Mesenteric fat pad (tissue), 1 donor: Measurements from ENCODE around the gene CDSN. TPM values are rescaled to one million over a fixed set of nuclear protein-coding genes. Genes with fewer than 3 reads are reported as not detected.
"Not testable (repeated sequence)": the region's sequence is repeated elsewhere in the genome, so short reads cannot be mapped to it uniquely, and the experiment has no call there.

Experiments
- DNase-seq: peaks from one replicate; pipeline ENCODE4 v3.0.0-alpha.2; 2020; ENCODE audit warnings: low spot score
- long read RNA-seq: library from polyadenylated mRNA; unstranded; transcript quantifications from one replicate; pipeline ENCODE4 v2.0.0, GENCODE V29; 2020
- total RNA-seq: library from RNA; stranded (reverse); fragmentation: NEBNext Ultra II Directional; extraction: Animal tissue kit (Norgen Biotek cat#: 25700); gene quantifications from one replicate; pipeline ENCODE4 v1.2.1, GENCODE V29; 2021
- donor health status: DM: yes; HTN: yes; CAD: no.

Gene CDSN, protein sequence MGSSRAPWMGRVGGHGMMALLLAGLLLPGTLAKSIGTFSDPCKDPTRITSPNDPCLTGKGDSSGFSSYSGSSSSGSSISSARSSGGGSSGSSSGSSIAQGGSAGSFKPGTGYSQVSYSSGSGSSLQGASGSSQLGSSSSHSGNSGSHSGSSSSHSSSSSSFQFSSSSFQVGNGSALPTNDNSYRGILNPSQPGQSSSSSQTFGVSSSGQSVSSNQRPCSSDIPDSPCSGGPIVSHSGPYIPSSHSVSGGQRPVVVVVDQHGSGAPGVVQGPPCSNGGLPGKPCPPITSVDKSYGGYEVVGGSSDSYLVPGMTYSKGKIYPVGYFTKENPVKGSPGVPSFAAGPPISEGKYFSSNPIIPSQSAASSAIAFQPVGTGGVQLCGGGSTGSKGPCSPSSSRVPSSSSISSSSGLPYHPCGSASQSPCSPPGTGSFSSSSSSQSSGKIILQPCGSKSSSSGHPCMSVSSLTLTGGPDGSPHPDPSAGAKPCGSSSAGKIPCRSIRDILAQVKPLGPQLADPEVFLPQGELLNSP
- total RNA-seq: not detected
- long read RNA-seq: 0 reads

DNA sequence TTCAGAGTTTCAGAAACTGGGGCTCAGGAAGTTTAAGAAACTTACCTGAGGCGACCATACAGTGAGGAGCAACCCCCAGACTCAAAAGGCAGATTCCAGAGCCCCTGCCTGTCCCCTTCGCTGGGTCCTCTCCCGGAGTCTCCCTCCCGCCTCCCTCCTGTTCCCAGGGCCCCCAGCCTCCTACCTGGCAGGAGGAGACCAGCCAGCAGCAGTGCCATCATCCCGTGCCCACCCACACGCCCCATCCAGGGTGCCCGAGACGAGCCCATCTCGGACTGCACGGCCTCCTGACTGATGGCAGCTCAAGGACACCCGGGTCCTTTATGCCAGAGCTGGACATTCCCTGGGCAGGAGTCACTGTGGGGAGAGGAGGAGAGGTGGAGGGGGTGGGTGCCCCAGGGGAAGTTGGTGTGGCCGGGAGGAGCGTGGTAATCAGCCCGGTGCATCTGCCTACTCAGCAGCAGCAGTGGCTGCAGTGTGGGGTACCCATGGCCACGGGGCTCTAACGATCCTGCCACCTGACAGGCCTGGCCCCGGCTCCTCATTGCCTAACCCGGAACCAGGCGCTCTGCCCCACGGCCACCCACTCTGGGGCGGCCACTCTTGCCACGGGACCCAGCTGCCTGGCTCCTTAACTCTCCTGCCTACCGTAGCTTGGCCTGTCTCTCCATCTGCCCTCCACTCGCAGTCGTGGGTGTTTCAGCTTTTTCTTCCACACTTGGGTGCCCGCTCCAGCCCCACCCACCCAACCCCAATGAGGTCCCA lies at the start of gene CDSN:
Gene CDSN (minus strand): TSS at position 296 of the 765 bp plus-strand sequence. CDS start 27 bp downstream, at position 269.
- no peak for DNase-seq

DNA sequence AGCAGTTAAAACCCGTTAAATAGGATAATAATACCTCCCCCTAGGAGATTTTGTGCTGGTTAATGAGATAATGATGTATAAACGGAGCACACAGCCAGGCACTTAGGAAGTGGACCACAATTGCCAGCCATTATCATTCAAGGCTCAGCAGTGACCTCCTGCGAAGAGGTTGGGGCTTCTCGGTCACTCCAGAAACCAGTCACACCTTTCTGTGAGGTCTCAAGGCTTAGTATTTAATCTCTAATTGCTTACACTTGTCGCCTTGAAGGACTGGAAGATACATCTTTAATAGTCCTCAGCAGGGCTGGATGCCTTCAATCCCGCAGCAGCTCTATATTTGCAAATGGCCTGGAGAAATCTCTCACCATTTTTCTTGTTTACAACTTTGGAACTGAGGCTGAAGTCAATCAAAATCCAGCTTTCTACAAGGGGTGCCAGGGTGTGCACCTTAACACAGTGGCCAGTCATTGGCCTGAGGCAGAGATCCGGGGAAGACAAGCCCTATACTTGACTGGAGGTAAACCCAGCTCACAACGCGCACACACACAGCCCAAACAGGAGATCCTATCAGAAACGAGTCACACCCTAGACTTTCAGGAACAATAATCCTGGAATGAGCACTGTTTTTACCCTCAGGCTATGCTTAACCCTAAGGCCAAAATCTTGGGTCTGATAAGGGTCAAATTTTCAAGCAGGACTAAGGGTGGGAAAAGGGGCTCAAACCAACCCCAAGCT lies 49.0 kb upstream of the CDSN start:
- no peak for DNase-seq

DNA sequence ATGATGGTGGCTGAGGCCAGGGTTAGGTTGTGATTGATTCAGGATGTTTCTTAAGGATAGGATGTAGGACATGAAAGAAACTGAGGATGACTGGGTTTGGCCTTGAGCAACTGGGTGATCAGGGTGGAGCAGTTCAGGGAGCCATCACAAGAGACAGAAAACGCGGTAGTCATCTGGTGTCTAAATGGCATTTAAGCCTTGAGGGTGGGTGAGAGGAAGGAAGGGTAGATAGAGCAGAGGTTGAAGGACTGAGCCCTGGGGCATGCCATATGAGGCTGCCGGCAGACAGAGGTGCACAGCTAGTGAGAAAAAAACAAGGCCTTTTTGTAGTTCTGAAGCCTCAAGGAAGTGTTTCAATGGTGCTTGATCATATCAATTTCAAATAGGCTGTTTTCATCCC lies 48.4 kb upstream of the CDSN start:
- DNase-seq: no peak

DNA sequence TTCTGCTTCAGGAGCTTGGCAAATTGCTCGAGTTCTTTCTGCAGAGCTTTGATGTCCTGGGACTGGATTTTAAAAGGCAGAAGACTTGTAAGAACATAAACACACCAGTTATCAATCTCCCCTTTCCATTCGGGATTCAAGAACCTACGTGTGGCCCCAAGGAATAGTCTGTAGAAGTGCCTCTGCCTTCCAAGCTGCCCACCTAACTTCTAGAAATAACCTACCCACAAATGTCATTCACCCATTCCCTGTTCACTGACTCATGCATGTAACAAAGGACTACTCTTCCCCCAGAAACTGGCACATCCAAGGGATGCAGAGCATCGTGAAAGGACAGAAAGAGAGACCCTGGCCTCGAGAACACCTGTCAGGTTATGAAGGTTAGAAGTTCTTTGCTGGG lies 45.7 kb upstream of the CDSN start:
- no peak for DNase-seq

DNA sequence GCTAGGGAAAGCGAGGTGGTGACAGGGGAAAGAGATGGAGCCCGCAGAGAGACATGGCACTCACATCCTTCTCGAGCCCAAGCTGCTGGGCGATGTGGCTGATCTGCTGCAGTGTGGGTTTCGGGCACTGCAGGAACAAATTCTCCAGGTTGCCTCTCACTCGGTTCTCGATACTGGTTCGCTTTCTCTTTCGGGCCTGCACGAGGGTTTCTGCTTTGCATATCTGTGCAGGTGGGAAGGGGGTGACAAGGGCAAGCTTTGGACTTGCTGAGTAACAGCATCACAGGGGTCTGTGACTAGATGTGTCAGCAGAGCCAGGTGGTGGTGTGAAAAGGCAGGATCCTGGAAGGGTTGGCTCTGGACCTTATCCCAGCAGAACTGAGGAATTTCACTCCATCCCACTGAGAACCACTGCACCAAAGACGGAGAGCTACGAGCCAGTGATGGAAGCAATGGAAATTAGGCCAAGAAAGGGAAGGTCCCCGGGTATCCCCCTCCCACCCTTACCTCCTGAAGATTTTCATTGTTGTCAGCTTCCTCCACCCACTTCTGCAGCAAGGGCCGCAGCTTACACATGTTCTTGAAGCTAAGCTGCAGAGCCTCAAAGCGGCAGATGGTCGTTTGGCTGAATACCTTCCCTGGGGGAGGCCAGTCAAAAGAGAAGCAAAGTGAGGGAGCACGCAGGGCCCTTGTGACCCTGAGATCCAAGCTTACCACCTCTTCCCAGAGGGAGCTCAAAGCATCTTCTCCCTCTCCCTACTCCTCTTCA lies 45.0 kb upstream of the CDSN start:
- not testable (repeated sequence) for DNase-seq

DNA sequence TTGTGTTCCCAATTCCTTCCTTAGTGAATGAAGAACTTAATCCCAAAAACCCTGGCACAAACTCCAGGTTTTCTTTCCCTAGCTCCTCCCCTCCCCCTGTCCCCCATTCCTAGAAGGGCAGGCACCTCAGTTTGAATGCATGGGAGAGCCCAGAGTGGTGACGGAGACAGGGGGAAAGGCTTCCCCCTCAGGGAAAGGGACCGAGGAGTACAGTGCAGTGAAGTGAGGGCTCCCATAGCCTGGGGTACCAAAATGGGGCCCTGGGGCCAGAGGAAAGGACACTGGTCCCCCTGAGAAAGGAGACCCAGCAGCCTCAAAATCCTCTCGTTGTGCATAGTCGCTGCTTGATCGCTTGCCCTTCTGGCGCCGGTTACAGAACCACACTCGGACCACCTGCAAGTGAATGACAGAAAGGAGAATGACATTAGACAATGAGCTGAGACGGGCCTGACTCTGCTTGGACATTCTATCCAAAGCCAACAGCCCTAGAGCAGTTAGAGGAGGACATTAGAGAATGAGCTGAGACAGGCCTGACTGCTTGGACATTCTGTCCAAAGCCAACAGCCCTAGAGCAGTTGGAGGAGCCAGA lies 44.3 kb upstream of the CDSN start:
- not testable (repeated sequence) for DNase-seq

DNA sequence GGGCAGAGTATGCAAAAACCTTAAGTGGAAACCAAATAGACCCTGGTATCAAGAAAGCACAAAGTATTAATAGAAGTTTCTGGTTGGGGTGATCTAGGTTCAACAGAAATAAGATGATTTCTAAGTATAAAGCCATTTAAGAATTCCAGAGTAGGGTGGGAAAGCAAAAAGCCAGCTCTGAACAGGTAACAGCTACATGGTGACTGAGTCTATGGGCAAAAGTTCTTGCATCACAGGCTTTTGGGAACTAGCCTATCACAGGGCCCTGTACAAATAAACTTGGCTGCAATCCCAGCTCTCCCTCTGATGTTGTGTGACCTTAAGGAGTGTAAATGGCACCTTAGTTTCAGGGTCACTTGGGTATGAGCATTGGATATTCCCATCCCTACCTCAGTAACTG lies 43.7 kb upstream of the CDSN start:
- DNase-seq: no peak

DNA sequence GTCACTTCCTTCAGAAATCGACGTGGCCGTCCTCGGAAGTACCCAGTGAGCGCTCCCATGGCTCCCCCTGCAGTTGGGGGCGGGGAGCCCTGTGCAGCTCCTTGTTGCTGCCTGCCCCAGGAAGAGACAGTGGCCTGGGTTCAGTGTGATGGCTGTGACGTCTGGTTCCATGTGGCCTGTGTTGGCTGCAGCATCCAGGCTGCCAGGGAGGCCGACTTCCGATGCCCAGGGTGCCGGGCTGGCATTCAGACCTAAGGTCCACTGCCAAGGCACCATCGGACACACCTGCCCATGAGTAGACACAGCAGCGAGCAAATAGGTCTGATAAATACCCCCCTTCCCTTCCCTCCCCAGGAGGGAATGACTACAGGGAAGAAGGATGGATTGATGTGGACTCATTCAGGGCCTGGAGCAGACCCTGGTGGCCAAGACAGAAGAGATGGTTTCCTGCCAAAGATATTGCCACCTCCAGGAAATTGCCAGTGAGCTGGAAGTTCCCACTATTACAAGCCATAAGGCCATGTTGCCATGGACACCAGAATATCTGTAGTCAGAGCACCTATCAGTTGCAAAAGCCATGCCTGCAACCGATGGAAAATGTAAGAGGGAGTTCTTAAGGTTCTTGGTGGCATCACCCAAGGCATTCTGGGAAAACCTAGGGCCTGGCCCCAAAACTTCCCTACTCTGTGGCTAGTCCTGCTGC lies 42.4 kb upstream of the CDSN start:
- no peak for DNase-seq

DNA sequence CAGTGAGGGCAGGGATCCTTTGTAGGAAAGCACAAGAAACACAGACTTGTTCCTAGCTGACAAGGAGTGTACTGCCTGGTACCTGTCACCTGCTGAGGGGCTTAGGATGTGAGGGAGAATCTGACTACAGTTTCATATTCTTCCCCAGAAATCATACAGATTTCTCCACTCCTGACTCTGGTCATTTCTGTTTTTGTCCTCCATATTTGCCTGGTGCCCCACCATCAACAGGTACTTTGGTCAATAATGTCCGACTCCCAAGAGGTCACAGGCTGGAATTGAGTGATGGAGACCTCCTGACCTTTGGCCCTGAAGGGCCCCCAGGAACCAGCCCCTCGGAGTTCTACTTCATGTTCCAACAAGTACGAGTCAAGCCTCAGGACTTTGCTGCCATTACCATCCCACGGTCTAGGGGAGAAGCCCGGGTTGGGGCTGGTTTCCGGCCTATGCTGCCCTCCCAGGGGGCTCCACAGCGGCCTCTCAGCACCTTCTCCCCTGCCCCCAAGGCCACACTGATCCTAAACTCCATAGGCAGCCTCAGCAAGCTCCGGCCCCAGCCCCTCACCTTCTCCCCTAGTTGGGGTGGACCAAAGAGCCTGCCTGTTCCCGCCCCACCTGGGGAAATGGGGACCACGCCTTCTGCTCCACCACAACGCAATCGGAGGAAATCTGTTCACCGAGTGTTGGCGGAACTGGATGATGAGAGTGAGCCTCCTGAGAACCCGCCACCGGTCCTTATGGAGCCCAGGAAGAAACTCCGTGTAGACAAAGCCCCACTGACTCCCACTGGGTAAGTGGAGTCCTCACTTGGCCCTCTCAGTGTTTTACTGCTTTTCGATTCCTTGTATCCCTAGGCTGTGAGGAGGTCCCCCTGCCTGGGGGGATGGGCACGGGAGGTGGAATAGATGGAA lies 41.2 kb upstream of the CDSN start:
- no peak for DNase-seq

DNA sequence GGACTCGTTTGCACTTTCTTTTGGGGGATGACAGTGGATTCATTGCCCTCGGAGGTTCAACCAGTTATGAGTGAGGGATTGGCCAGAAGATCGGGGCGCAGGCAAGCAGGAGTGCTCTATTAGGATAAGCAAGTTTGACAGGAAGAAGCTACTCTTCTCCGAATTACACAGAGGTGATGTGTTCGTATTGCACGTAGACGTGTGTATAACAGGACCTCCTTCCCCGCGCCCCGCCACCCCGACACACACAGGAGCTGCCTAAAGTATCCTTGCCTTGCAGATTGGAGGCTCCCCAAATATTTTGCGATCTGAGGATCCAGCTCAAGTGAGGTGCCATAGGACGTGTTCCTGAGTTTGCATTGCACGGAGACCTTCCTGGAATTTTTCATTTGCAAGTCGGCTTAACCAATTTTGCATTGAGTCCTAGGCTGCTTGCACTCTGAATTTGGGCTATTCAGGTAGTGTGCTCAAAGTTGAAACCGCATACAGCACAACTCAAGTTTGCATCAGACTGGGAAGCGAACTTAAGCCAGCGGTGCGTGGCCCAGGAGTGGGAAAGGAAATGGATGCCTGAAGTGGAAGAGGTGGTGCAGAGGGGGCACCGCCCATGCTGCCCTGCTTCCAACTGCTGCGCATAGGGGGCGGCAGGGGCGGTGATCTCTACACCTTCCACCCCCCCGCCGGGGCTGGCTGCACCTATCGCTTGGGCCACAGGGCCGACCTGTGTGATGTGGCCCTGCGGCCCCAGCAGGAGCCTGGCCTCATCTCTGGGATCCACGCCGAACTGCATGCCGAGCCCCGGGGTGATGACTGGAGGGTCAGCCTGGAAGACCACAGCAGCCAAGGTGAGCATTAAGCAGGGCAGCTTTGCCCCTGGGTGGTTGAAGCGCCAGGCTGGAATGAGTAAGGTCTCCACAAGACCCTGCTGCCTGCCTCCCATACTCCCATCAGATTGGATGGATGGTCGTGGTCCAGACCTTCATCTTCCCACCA lies 38.9 kb upstream of the CDSN start:
- no peak for DNase-seq

DNA sequence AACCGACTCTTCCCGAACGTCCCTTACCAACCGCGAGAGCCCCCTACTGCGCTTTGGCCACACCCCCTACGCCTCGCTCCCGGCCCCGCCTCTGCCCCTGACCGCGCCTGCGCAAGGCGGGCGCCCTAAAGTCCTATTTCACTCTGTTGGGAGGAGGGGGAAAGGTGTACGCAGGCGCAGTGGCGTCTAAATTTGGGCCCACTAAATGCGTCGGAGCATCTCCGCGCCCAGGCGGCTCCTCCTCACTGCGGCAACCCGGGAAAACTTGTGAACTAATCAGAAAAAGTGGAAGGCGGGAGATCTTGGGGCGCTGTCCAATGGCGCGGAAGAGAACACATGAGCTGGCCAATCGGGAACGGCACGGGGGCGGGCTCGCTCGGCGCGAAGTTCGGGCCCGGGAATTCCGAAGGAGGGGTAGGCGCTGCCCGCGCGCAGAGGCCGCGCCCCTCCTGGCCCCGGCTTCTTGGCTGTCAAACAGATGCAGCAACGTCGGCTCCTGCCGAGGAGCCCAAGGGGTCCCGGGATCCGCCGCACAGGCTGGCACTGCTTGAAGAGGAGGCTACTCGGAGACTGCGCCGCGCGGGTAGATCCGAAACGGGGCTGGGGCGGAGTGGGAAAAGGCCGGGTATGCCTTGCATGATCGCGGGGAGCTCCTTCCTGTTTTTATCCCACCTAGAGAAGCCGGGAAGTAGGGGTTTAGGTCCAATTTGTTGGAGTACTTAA lies 38.1 kb upstream of the CDSN start, which contains the start of gene TCF19:
Gene TCF19 (plus strand): TSS at position 450 of the 723 bp plus-strand sequence. CDS start 881 bp downstream, outside the sequence.
- peak; percentile 99 for DNase-seq

DNA sequence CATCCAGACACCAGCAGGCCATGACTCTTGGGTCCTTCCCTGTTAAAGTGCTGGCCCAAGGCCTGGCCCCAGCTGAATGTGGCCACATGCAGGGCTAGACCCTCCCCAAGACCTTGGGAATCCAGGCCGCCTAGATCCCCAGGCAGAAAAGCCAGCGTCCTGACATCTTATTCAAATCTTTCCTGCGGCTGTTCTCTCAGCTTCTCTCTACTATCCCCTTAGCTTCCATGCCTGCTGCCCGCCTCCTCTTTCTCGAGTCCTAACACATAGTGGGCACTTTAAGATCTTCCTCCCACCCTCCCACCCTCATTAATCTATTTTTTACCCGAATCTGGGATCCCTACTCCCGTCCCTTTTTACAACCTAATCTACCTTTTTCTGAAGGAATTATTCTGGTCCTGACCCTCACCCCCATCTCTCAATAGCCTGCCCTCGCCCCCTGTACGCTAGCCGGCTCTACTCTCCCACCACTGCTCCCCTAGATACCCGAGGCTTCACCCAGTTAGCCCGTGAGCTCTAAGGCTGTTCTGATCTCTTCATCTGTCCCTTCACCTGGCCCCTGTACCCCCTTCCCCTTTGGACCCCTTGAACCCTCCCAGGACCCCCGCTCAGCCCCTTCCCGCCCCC lies 37.4 kb upstream of the CDSN start, which contains the start of gene CCHCR1:
Gene CCHCR1 (minus strand): TSS at position 290 of the 627 bp plus-strand sequence. CDS start 202 bp downstream, at position 88.
- no peak for DNase-seq

DNA sequence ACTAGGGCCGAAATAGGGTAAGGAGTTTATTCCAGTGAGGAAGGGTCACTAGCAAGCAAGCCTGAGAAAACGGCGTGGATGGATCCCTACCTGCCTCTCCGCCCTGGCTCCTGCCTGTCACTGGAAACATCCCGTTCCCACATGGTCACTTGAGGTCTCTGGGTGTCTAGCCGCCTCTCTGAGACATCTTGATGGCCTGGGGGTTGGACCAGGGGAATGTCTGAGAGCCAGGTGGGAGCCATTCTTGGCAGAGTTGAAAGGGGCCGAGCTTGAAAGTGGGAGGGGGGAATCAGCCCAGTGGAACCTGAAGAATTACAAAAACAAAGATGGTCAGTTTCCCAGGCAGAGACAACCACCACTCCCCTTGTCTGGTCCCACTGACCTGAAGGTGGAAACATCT lies 36.4 kb upstream of the CDSN start:
- DNase-seq: no peak

DNA sequence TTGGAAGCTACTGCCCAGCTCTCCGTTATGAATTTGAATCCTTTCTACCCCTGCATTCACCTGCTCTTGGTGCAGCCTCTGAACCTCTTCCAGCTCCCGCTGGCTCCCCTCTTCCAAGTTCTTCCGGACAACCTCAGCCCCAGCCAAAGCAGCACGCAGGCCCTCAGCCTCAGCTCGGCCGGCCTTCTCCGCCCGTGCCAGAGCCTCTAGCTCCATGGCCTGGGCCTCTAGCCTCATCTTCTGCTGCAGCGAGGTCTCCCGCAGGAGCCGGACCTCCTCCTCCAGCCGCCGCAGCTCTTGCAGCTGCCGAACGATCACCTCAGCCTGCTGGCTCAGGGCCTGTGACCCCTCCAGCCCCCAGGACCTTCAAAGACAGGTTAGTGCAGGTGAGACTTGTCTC lies 34.2 kb upstream of the CDSN start:
- DNase-seq: no peak

DNA sequence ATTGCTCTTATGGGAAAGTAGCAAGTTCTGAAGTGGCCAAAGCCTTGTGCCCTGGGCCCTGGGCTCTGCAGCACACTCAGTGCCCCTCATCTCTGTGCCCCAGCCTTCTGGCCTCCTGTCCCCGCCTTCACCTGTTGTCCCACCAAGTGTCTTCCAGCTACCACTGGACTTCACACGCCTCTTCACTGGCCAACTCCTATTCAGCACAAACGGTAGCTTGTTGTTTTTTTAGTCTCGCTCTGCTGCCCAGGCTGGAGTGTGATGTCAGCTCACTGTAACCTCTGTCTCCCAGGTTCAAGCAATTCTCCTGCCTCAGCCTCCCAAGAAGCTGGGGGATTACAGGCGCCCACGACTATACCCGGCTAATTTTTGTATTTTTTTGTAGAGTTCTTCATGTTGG lies 32.5 kb upstream of the CDSN start:
- no peak for DNase-seq
